Spleen (tissue), 7 donors: Measurements from ENCODE around the gene PGAM2.

ENCODE experiments used
- POLR2AphosphoS5 ChIP-seq, 3 donors: sonication (generic); formaldehyde crosslinking; IDR thresholded peaks; one replicate each; pipeline ENCODE4 v1.5.1; 2017; ENCODE audit warnings: antibody characterized with exemption in 3 of 3
- TF ChIP-seq, protein P1 (sequence below), 11 experiments: fragments of 200-600 bp in 7 of 11; fragments of 450-650 bp in 4 of 11; sonication (generic) in 4 of 11; IDR thresholded peaks in 8 of 11; conservative IDR thresholded peaks in 3 of 11; 1 replicate in 7 of 11; 2 replicates in 4 of 11; pipeline versions ENCODE4 v1.4.0 to v1.8.0; 2016 to 2021; ENCODE audit warnings: antibody characterized with exemption in 11 of 11, inconsistent platforms in 4 of 11, mild to moderate bottlenecking in 1 of 11
- donor health status: DM: no; HTN: no; CAD: no; lungs with moderate emphysema.
- donor health status: DM: no; HTN: no; CAD: no.
- donor health status: DM: no; HTN: no; CAD: no.

DNA sequence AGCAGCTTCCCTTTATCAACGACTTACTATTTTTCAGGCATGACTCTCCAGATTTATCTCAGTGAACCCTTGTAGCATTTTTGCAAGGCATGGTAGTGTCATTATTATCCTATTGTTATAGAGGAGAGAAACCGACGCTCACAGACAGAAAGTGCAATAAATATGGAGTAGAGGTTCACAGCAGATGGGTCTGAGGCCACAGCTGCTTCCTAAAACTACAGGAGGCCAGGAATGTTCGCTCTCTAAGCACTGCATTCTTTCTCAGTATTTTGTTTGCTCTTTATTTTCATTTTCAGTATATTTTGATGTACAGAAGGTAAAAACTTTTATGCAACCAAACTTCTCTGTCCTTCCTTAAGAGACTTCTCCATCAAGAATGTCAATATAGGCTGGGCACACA, 34.3 kb upstream of the PGAM2 start:
- TF ChIP-seq POLR2AphosphoS5 (IDR thresholded peaks at IDR 0.05), result no peak
- TF ChIP-seq, protein P1, sequence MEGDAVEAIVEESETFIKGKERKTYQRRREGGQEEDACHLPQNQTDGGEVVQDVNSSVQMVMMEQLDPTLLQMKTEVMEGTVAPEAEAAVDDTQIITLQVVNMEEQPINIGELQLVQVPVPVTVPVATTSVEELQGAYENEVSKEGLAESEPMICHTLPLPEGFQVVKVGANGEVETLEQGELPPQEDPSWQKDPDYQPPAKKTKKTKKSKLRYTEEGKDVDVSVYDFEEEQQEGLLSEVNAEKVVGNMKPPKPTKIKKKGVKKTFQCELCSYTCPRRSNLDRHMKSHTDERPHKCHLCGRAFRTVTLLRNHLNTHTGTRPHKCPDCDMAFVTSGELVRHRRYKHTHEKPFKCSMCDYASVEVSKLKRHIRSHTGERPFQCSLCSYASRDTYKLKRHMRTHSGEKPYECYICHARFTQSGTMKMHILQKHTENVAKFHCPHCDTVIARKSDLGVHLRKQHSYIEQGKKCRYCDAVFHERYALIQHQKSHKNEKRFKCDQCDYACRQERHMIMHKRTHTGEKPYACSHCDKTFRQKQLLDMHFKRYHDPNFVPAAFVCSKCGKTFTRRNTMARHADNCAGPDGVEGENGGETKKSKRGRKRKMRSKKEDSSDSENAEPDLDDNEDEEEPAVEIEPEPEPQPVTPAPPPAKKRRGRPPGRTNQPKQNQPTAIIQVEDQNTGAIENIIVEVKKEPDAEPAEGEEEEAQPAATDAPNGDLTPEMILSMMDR (IDR thresholded peaks at IDR 0.05 in 8 of 11, conservative IDR thresholded peaks at IDR 0.05 in 3 of 11), result no peak
